ENCODE measurements around the gene TNFAIP8L3. TPM values are rescaled to one million over a fixed set of nuclear protein-coding genes. Genes with fewer than 3 reads are reported as not detected.

The TNFAIP8L3 gene
- total and polyA plus RNA-seq, 9 of the 15 experiments (the other 6 are each of a cell fraction or from before 2014, with no cell fraction given) = 0.13 TPM; not detected in 8

DNA sequence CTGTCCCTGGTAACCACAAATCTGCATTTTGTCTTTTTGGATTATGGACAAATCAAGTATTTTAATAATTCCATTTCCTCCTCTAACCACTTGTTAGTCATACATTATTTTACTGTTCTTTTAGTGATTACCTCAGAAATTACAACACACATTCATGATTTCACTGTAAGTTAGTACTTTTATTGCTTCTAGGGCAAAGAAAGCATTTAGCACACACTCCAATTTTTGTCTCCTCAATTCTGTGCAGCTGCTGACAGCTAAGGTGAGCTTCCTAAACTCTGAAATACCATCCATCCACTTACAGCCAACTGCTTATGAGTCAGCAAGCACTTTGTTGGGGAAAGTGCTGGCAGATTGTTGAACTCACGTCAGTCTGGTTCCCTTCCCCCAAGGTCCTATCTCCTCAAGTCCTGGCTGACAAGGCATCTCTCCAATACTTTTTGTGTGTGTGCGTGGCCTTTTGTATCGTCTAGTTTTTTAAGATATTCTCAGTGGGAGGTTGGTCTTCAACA lies 49.4 kb upstream of the TNFAIP8L3 start (continued):
- TF ChIP-seq, protein P1, sequence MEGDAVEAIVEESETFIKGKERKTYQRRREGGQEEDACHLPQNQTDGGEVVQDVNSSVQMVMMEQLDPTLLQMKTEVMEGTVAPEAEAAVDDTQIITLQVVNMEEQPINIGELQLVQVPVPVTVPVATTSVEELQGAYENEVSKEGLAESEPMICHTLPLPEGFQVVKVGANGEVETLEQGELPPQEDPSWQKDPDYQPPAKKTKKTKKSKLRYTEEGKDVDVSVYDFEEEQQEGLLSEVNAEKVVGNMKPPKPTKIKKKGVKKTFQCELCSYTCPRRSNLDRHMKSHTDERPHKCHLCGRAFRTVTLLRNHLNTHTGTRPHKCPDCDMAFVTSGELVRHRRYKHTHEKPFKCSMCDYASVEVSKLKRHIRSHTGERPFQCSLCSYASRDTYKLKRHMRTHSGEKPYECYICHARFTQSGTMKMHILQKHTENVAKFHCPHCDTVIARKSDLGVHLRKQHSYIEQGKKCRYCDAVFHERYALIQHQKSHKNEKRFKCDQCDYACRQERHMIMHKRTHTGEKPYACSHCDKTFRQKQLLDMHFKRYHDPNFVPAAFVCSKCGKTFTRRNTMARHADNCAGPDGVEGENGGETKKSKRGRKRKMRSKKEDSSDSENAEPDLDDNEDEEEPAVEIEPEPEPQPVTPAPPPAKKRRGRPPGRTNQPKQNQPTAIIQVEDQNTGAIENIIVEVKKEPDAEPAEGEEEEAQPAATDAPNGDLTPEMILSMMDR (IDR thresholded peaks at IDR 0.05 in 2 of 3, conservative IDR thresholded peaks at IDR 0.05 in 1 of 3; ENCODE audit: insufficient read depth in 2 of 3, low read depth in 1 of 3, low read length in 3 of 3) = no peak
- TF ChIP-seq RHOXF2B (CRISPR knock-in tag; conservative IDR thresholded peaks at IDR 0.05) = no peak
- TF ChIP-seq PHB (CRISPR knock-in tag; IDR thresholded peaks at IDR 0.05) = no peak
- TF ChIP-seq E2F6 (IDR thresholded peaks at IDR 0.05; ENCODE audit: borderline replicate concordance in 1 of 2, extremely low read depth in 1 of 2, insufficient read depth in 1 of 2, insufficient read length in 1 of 2, low read depth in 1 of 2, low read length in 1 of 2, poor library complexity in 1 of 2, severe bottlenecking in 1 of 2) = no peak
- no peak for TF ChIP-seq PRMT5 (CRISPR knock-in tag; IDR thresholded peaks at IDR 0.05)
- TF ChIP-seq ZNF512 (tag; IDR thresholded peaks at IDR 0.05) = no peak
- no peak for TF ChIP-seq ETS2 (tag; IDR thresholded peaks at IDR 0.05; ENCODE audit: borderline replicate concordance, poor library complexity, severe bottlenecking)
- no peak for TF ChIP-seq MTA2 (IDR thresholded peaks at IDR 0.05; ENCODE audit: low read depth)
- TF ChIP-seq SRF (CRISPR knock-in tag; IDR thresholded peaks at IDR 0.05) = no peak
- TF ChIP-seq HMGN3 (IDR thresholded peaks at IDR 0.05; ENCODE audit: borderline replicate concordance, extremely low read depth, insufficient read length, low read depth, low read length) = no peak
- TF ChIP-seq UBTF (IDR thresholded peaks at IDR 0.05; ENCODE audit: borderline replicate concordance in 1 of 2, low read depth in 2 of 2, low read length in 2 of 2) = 0 out of 4 replicates have a peak, but pooled peaks of 1 of the 2 experiments have one; percentile 23
- TF ChIP-seq NBN (IDR thresholded peaks at IDR 0.05; ENCODE audit: low read depth) = no peak
- TF ChIP-seq PREB (CRISPR knock-in tag; IDR thresholded peaks at IDR 0.05) = no peak
- no peak for TF ChIP-seq ZNF324 (CRISPR knock-in tag; IDR thresholded peaks at IDR 0.05)
- no peak for TF ChIP-seq ZNF395 (CRISPR knock-in tag; IDR thresholded peaks at IDR 0.05)

Measured in K562 (cell line).